ENCODE measurements around the gene RALA. TPM values are rescaled to one million over a fixed set of nuclear protein-coding genes. Genes with fewer than 3 reads are reported as not detected.

The RALA gene
- total RNA-seq, 4 donors from 2014 or later = 9.2 to 11.6 (median 10.7) TPM

GRCh38 chr7:39614299-39614698, 9.1 kb upstream of the RALA start:
- H3K4me3 ChIP-seq = no peak overlapping the region
- H3K27me3 ChIP-seq = peaks cover 0 to 13% (median 4%) of the 10 kb centered on the region in 3 donors
- in situ Hi-C loops (cut with MboI; ENCODE audit: low sequenced_read_pairs in 4 of 4) = no loop called here
- H3K36me3 ChIP-seq = no peaks in the 10 kb centered on the region
- no peak for ATAC-seq
- TF ChIP-seq POLR2A (IDR thresholded peaks at IDR 0.05) = no peak
- TF ChIP-seq CTCF (IDR thresholded peaks at IDR 0.05 in 4 of 5, conservative IDR thresholded peaks at IDR 0.05 in 1 of 5) = no peak
- no peaks in the 10 kb centered on the region for H3K4me1 ChIP-seq
- intact Hi-C loops (cut with DNase I; ENCODE audit: low total_unique reads) = no loop called here
- H3K9me3 ChIP-seq = no peaks in the 10 kb centered on the region
- no peak for DNase-seq
- no peak overlapping the region for H3K27ac ChIP-seq

GRCh38 chr7:39615350-39615975, 7.9 kb upstream of the RALA start:
- no peak overlapping the region for H3K4me3 ChIP-seq
- no peaks in the 10 kb centered on the region for H3K4me1 ChIP-seq
- H3K27me3 ChIP-seq = peaks cover 0 to 12% (median 0%) of the 10 kb centered on the region in 3 donors
- no peak for ATAC-seq
- DNase-seq = no peak
- TF ChIP-seq POLR2A (IDR thresholded peaks at IDR 0.05) = no peak
- no peak for TF ChIP-seq CTCF (IDR thresholded peaks at IDR 0.05 in 4 of 5, conservative IDR thresholded peaks at IDR 0.05 in 1 of 5)
- in situ Hi-C loops (cut with MboI; ENCODE audit: low sequenced_read_pairs in 4 of 4) (no loop called here), intact Hi-C loops (cut with DNase I; ENCODE audit: low total_unique reads) (no loop called here)
- no peaks in the 10 kb centered on the region for H3K9me3 ChIP-seq
- no peak overlapping the region for H3K27ac ChIP-seq
- H3K36me3 ChIP-seq = no peaks in the 10 kb centered on the region

DNA sequence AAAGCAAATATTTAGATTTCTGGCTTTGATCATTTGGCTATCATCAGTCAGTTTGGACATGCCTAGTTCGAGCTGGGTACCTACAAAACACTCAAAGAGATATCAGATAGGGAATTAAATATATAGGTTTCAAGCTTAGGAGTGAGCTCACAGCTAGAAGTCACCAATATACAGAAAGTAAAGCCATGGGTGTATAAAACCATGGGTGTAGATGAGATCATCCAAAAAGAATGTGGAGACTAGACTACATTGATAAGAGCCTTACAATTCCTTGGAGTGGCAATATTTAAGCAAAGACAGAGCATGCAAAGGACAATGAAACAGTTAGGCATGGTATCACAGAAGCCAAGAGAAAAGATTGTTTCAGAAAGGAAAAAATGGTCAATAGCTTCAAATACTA, 7.2 kb upstream of the RALA start:
- TF ChIP-seq POLR2A (IDR thresholded peaks at IDR 0.05) = no peak

DNA sequence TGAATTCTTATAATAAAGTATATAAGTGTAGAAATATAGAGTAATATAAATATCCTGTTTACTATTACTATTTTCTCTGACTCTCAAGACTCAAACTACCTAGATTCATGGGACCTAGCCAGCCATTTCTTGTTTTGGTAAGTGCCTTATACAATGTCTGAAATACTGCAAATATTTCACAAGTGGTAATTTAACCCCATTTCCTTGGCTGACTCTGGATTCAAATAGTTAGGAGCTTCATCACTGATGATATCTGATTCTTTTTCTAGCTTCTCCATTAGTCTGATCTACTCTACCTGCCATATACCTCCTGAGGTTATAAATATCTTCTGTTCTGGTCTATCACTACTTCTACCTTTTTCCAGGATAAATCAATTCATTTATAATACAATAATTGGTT, 6.4 kb upstream of the RALA start:
- TF ChIP-seq CTCF (IDR thresholded peaks at IDR 0.05 in 4 of 5, conservative IDR thresholded peaks at IDR 0.05 in 1 of 5) (no peak), POLR2A (IDR thresholded peaks at IDR 0.05) (no peak)
- Histone ChIP-seq H3K27me3 (peaks cover 0 to 3% (median 0%) of the 10 kb centered on the region in 3 donors), H3K4me3 (no peak overlapping the region), H3K4me1 (peaks cover 0 to 4% of the 10 kb centered on the region in 2 donors), H3K9me3 (no peaks in the 10 kb centered on the region), H3K27ac (no peak overlapping the region), H3K36me3 (no peaks in the 10 kb centered on the region)
- intact Hi-C loops (cut with DNase I; ENCODE audit: low total_unique reads) = no loop called here
- DNase-seq (no peak), ATAC-seq (no peak)
- in situ Hi-C loops (cut with MboI; ENCODE audit: low sequenced_read_pairs in 4 of 4) = no loop called here

More for the DNA sequence above, 7.2 kb upstream of the RALA start:
- no peaks in the 10 kb centered on the region for H3K9me3 ChIP-seq
- ATAC-seq (no peak), DNase-seq (no peak)
- H3K36me3 ChIP-seq = no peaks in the 10 kb centered on the region
- peaks cover 0 to 6% (median 0%) of the 10 kb centered on the region in 3 donors for H3K27me3 ChIP-seq
- no peak overlapping the region for H3K4me3 ChIP-seq
- H3K27ac ChIP-seq = no peak overlapping the region
- intact Hi-C loops (cut with DNase I; ENCODE audit: low total_unique reads) (no loop called here), in situ Hi-C loops (cut with MboI; ENCODE audit: low sequenced_read_pairs in 4 of 4) (no loop called here)
- H3K4me1 ChIP-seq = no peaks in the 10 kb centered on the region

DNA sequence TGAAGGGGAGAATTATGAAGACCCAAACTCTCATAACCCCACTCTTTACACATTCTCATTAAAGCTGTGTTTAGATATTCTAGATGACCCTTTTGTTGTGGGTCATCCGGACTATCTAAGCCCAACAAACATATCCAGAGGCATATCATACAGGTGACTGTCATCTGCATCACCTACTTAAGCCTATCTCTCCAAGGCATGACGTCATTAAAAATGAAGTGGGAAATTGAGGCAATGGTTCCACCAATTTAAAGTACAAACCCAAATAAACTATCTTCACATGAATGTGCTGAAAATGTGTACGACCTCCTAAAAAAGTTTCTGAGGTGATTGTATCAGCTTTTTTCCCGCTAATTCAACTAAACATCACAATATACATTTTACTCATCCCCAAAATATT, 4.5 kb upstream of the RALA start:
- no peaks in the 10 kb centered on the region for H3K36me3 ChIP-seq
- no peak for ATAC-seq
- in situ Hi-C loops (cut with MboI; ENCODE audit: low sequenced_read_pairs in 4 of 4) = no loop called here
- TF ChIP-seq CTCF (IDR thresholded peaks at IDR 0.05 in 4 of 5, conservative IDR thresholded peaks at IDR 0.05 in 1 of 5) (no peak), POLR2A (IDR thresholded peaks at IDR 0.05) (no peak)
- DNase-seq = no peak
- H3K4me1 ChIP-seq = peaks cover 6 to 12% of the 10 kb centered on the region in 2 donors
- peaks cover 0 to 1% (median 0%) of the 10 kb centered on the region in 3 donors for H3K27me3 ChIP-seq
- no peak overlapping the region for H3K4me3 ChIP-seq
- H3K27ac ChIP-seq = no peak overlapping the region
- H3K9me3 ChIP-seq = no peaks in the 10 kb centered on the region
- intact Hi-C loops (cut with DNase I; ENCODE audit: low total_unique reads) = no loop called here
